Neural progenitor cell (in vitro differentiated cells): ENCODE measurements around the gene PTPRN2. TPM values are rescaled to one million over a fixed set of nuclear protein-coding genes. Genes with fewer than 3 reads are reported as not detected.

Experiments
- DNase-seq: peaks from one replicate; pipeline ENCODE4 v3.0.0-alpha.2; 2016; ENCODE audit warnings: low spot score
- H2AFZ ChIP-seq: fragments of 200-600 bp; sonication (generic); replicated peaks from 2 replicates; pipeline ENCODE4 v1.6.1; 2016; ENCODE audit warnings: antibody characterized with exemption
- H3F3A ChIP-seq: fragments of 200-600 bp; sonication (generic); 2 replicates; pipeline ENCODE4 v1.6.1; 2016; ENCODE audit warnings: antibody characterized with exemption, low read depth
- H3K27ac ChIP-seq: fragments of 200-600 bp; sonication (generic); 2 replicates; pipeline ENCODE4 v1.5.1; 2016; ENCODE audit warnings: mild to moderate bottlenecking
- H3K27me3 ChIP-seq: fragments of 200-600 bp; sonication (generic); 2 replicates; pipeline ENCODE4 v1.6.1; 2016; ENCODE audit warnings: mild to moderate bottlenecking, moderate library complexity
- H3K36me3 ChIP-seq: fragments of 200-600 bp; sonication (generic); 2 replicates; pipeline ENCODE4 v1.5.1; 2016
- H3K4me1 ChIP-seq: fragments of 200-600 bp; sonication (generic); 2 replicates; pipeline ENCODE4 v1.6.1; 2016; ENCODE audit warnings: mixed run types
- H3K4me2 ChIP-seq: fragments of 200-600 bp; sonication (generic); 2 replicates; pipeline ENCODE4 v1.6.1; 2016
- H3K4me3 ChIP-seq: fragments of 200-600 bp; sonication (generic); 2 replicates; pipeline ENCODE4 v1.5.1; 2016
- H3K79me2 ChIP-seq: fragments of 200-600 bp; sonication (generic); 2 replicates; pipeline ENCODE4 v1.6.1; 2016; ENCODE audit warnings: low read depth
- H3K9ac ChIP-seq: fragments of 200-600 bp; sonication (generic); 2 replicates; pipeline ENCODE4 v1.6.1; 2016
- H3K9me3 ChIP-seq: fragments of 200-600 bp; sonication (generic); 2 replicates; pipeline ENCODE4 v1.5.1; 2016; ENCODE audit warnings: low read depth
- H4K20me1 ChIP-seq: fragments of 200-600 bp; sonication (generic); 2 replicates; pipeline ENCODE4 v1.6.1; 2016; ENCODE audit warnings: low read depth
- H3K27ac Mint-ChIP-seq: 3 replicates; pipeline ENCODE4 v1.8.0; 2021; ENCODE audit warnings: mixed read lengths
- H3K27me3 Mint-ChIP-seq: 2 replicates; pipeline ENCODE4 v1.8.0; 2022; ENCODE audit warnings: low read depth, mild to moderate bottlenecking, inconsistent platforms, moderate library complexity, mixed read lengths; ENCODE audit not compliant: insufficient read depth
- H3K36me3 Mint-ChIP-seq: 3 replicates; pipeline ENCODE4 v1.8.0; 2021; ENCODE audit warnings: mixed read lengths
- H3K4me1 Mint-ChIP-seq: 3 replicates; pipeline ENCODE4 v1.8.0; 2021; ENCODE audit warnings: mixed read lengths
- H3K4me3 Mint-ChIP-seq: 3 replicates; pipeline ENCODE4 v1.8.0; 2021; ENCODE audit warnings: mild to moderate bottlenecking, moderate library complexity, mixed read lengths
- H3K9me3 Mint-ChIP-seq: 3 replicates; pipeline ENCODE4 v1.8.0; 2020; ENCODE audit warnings: mixed read lengths
- EZH2 ChIP-seq: fragments of 200-600 bp; sonication (generic); IDR thresholded peaks from 2 replicates; pipeline ENCODE4 v1.6.1; 2017; ENCODE audit warnings: antibody characterized with exemption, mild to moderate bottlenecking, moderate library complexity
- EZH2phosphoT487 ChIP-seq: fragments of 200-600 bp; sonication (generic); IDR thresholded peaks from 2 replicates; pipeline ENCODE4 v1.6.1; 2017; ENCODE audit warnings: antibody characterized with exemption
- total RNA-seq: library from RNA; depleted of rRNA; stranded (reverse); fragments of >200 nt; gene quantifications from 2 replicates; pipeline ENCODE4 v1.2.3, GENCODE V29; 2015; ENCODE audit warnings: low replicate concordance
- TF ChIP-seq, protein P1 (sequence below): fragments of 200-600 bp; sonication (generic); IDR thresholded peaks from 2 replicates; pipeline ENCODE4 v1.5.1; 2017; ENCODE audit warnings: antibody characterized with exemption, mild to moderate bottlenecking

PTPRN2 gene
- total RNA-seq, 1 donor from 2014 or later = 3.0 TPM

DNA sequence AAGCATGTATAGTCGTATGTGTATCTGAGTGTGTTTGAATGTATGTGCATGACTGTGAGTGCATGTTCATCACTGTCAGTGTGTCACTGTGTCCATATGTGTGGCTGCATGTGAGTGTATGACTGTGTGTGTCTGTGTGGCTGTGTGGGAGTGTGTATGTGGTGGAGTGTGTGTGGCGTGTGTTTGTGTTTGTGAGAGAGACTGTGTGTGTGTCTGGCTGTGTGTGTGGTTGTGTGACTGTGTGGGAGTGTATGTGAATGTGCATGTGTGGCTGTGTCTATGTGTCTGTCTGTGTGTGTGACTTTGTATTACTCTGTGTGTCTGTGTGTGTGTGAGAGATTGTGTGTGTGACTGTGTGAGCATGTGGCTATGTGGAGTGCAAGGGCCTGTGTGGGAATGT is 748.4 kb downstream of the PTPRN2 start:
- no peak overlapping the region for H3K9ac ChIP-seq
- H3K9me3 ChIP-seq = no peaks in the 10 kb centered on the region
- no peaks in the 10 kb centered on the region for H3K27me3 ChIP-seq
- H3K4me1 ChIP-seq = peaks cover 52% of the 10 kb centered on the region
- TF ChIP-seq, protein P1, sequence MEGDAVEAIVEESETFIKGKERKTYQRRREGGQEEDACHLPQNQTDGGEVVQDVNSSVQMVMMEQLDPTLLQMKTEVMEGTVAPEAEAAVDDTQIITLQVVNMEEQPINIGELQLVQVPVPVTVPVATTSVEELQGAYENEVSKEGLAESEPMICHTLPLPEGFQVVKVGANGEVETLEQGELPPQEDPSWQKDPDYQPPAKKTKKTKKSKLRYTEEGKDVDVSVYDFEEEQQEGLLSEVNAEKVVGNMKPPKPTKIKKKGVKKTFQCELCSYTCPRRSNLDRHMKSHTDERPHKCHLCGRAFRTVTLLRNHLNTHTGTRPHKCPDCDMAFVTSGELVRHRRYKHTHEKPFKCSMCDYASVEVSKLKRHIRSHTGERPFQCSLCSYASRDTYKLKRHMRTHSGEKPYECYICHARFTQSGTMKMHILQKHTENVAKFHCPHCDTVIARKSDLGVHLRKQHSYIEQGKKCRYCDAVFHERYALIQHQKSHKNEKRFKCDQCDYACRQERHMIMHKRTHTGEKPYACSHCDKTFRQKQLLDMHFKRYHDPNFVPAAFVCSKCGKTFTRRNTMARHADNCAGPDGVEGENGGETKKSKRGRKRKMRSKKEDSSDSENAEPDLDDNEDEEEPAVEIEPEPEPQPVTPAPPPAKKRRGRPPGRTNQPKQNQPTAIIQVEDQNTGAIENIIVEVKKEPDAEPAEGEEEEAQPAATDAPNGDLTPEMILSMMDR = no peak
- TF ChIP-seq EZH2 = no peak
- TF ChIP-seq EZH2phosphoT487 = no peak
- peaks cover 11% of the 10 kb centered on the region for H3K27me3 Mint-ChIP-seq
- no peaks in the 10 kb centered on the region for H4K20me1 ChIP-seq
- H3K4me3 ChIP-seq = no peak overlapping the region
- H3K79me2 ChIP-seq = no peaks in the 10 kb centered on the region
- no peak for DNase-seq
- H3K4me1 Mint-ChIP-seq = peaks cover 46% of the 10 kb centered on the region
- H3K36me3 Mint-ChIP-seq = no peaks in the 10 kb centered on the region
- no peaks in the 10 kb centered on the region for H3K36me3 ChIP-seq
- H3K27ac Mint-ChIP-seq = no peak overlapping the region
- H3K27ac ChIP-seq = no peak overlapping the region
- H3K4me2 ChIP-seq = no peak overlapping the region
- peaks cover 4% of the 10 kb centered on the region for H3K9me3 Mint-ChIP-seq
- H2AFZ ChIP-seq = no peak overlapping the region
- no peak overlapping the region for H3K4me3 Mint-ChIP-seq
- H3F3A ChIP-seq = peaks cover 53% of the 10 kb centered on the region

DNA sequence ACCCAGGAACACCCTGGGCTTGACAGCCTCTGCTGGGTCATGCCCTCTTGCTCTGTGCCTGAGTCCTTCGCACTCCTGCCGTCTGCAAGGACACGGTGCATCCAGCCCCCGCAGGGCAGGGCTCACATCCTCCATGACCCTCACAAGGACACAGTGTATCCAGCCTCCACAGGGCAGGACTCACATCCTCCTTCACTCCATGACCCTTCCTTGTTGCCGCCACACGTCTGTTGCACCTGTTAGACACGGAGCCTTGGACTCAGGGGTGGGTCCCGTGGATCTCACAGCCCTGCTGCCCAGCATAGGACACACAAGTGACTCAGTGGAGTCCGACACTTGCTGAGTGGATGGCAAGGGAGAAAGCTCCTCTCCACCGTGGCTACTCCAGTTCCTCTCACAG is 750.1 kb downstream of the PTPRN2 start:
- H3K9me3 ChIP-seq = no peaks in the 10 kb centered on the region
- H3K36me3 Mint-ChIP-seq = no peaks in the 10 kb centered on the region
- H3K4me3 Mint-ChIP-seq = no peak overlapping the region
- peaks cover 49% of the 10 kb centered on the region for H3F3A ChIP-seq
- peaks cover 8% of the 10 kb centered on the region for H3K27me3 Mint-ChIP-seq
- H3K4me1 ChIP-seq = peaks cover 41% of the 10 kb centered on the region
- H2AFZ ChIP-seq = no peak overlapping the region
- no peak overlapping the region for H3K4me2 ChIP-seq
- peaks cover 4% of the 10 kb centered on the region for H3K9me3 Mint-ChIP-seq
- no peaks in the 10 kb centered on the region for H3K36me3 ChIP-seq
- no peak overlapping the region for H3K9ac ChIP-seq
- no peak overlapping the region for H3K4me3 ChIP-seq
- H3K27ac Mint-ChIP-seq = no peak overlapping the region
- no peak for DNase-seq
- H3K27ac ChIP-seq = no peak overlapping the region
- no peaks in the 10 kb centered on the region for H4K20me1 ChIP-seq
- TF ChIP-seq EZH2 (no peak), EZH2phosphoT487 (no peak)
- TF ChIP-seq, protein P1 = no peak
- H3K4me1 Mint-ChIP-seq = peaks cover 35% of the 10 kb centered on the region
- H3K27me3 ChIP-seq = no peaks in the 10 kb centered on the region
- no peaks in the 10 kb centered on the region for H3K79me2 ChIP-seq

DNA sequence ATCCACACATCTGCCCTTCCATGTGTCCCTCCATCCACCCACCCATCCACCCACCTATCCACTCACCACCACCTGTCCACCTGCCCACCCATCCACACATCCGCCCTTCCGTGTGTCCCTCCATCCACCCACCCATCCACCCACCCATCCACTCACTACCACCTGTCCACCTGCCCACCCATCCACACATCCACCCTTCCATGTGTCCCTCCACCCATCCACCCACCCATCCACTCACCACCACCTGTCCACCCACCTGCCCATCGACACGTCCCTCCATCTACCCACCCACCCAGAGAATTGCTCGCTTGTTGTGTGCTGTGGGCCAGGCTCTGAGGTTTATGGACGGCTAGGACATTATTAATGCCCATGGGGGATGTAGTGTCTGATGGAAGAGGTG is 750.6 kb downstream of the PTPRN2 start:
- Mint-ChIP-seq H3K4me3 (no peak overlapping the region), H3K4me1 (peaks cover 36% of the 10 kb centered on the region), H3K36me3 (no peaks in the 10 kb centered on the region), H3K9me3 (peaks cover 4% of the 10 kb centered on the region), H3K27ac (no peak overlapping the region), H3K27me3 (peaks cover 8% of the 10 kb centered on the region)
- Histone ChIP-seq H3K36me3 (no peaks in the 10 kb centered on the region), H3K27ac (no peak overlapping the region), H3F3A (peaks cover 44% of the 10 kb centered on the region), H3K4me3 (no peak overlapping the region), H3K79me2 (no peaks in the 10 kb centered on the region), H3K4me2 (no peak overlapping the region), H3K4me1 (peaks cover 36% of the 10 kb centered on the region), H3K27me3 (no peaks in the 10 kb centered on the region), H2AFZ (no peak overlapping the region), H3K9me3 (no peaks in the 10 kb centered on the region), H4K20me1 (no peaks in the 10 kb centered on the region), H3K9ac (no peak overlapping the region)
- DNase-seq = no peak
- TF ChIP-seq, protein P1 = no peak
- TF ChIP-seq EZH2phosphoT487 = no peak
- no peak for TF ChIP-seq EZH2
